H1 (cell line): ENCODE results near the gene PPARD.

Experiments
- CTCF ChIP-seq, 3 experiments: IDR thresholded peaks; 1 replicate in 2 of 3; 2 replicates in 1 of 3; pipeline versions ENCODE4 v1.5.1 to v1.6.1; 2011; ENCODE audit warnings: low read length in 3 of 3, mild to moderate bottlenecking in 3 of 3, inconsistent platforms in 2 of 3, low read depth in 1 of 3, moderate library complexity in 1 of 3; ENCODE audit not compliant: insufficient read depth in 1 of 3; ENCODE audit errors: control extremely low read depth in 1 of 3
- EZH2 ChIP-seq: fragments of 200-600 bp; sonication (generic); IDR thresholded peaks from 2 replicates; pipeline ENCODE4 v1.7.1; 2012; ENCODE audit warnings: low read depth, mild to moderate bottlenecking, moderate library complexity, low read length, inconsistent platforms; ENCODE audit not compliant: severe bottlenecking
- FOSL1 ChIP-seq: IDR thresholded peaks from 2 replicates; pipeline ENCODE4 v1.6.1; 2011; ENCODE audit warnings: mild to moderate bottlenecking, low read depth, low read length, moderate library complexity; ENCODE audit not compliant: insufficient read depth
- PHF8 ChIP-seq: fragments of 200-600 bp; sonication (generic); conservative IDR thresholded peaks from 2 replicates; pipeline ENCODE4 v1.7.1; 2012; ENCODE audit warnings: low read depth, mild to moderate bottlenecking, inconsistent platforms, low read length, moderate library complexity
- POLR2A ChIP-seq, 2 experiments: IDR thresholded peaks; 1 replicate in 1 of 2; 2 replicates in 1 of 2; pipeline ENCODE4 v1.6.1; 2011; ENCODE audit warnings: low read depth in 2 of 2, low read length in 2 of 2, mild to moderate bottlenecking in 2 of 2; ENCODE audit errors: control extremely low read depth in 1 of 2
- POLR2AphosphoS5 ChIP-seq: IDR thresholded peaks from 2 replicates; pipeline ENCODE4 v1.6.1; 2011; ENCODE audit warnings: low read depth, low read length
- RFX5 ChIP-seq: IDR thresholded peaks from 2 replicates; pipeline ENCODE4 v1.6.1; 2011; ENCODE audit warnings: low read depth, low read length, improper control_type of control experiment, borderline replicate concordance
- SIX5 ChIP-seq: IDR thresholded peaks from 2 replicates; pipeline ENCODE4 v1.6.1; 2011; ENCODE audit warnings: mild to moderate bottlenecking, low read depth, low read length
- TAF1 ChIP-seq: IDR thresholded peaks from 2 replicates; pipeline ENCODE4 v1.6.1; 2011; ENCODE audit warnings: mild to moderate bottlenecking, low read depth, low read length
- USF2 ChIP-seq: IDR thresholded peaks from 2 replicates; pipeline ENCODE4 v1.6.1; 2011; ENCODE audit warnings: low read length, improper control_type of control experiment

- TF ChIP-seq POLR2A (IDR thresholded peaks at IDR 0.05; ENCODE audit: control extremely low read depth in 1 of 2, low read depth in 2 of 2, low read length in 2 of 2) (peak in 1 of 2 experiments; percentile 46; a peak in 1 of 3 replicates), TAF1 (no peak), USF2 (no peak), FOSL1 (no peak), CTCF (IDR thresholded peaks at IDR 0.05; ENCODE audit: control extremely low read depth in 1 of 3, insufficient read depth in 1 of 3, low read depth in 1 of 3, low read length in 3 of 3) (no peak), POLR2AphosphoS5 (0 out of 2 replicates have a peak, but pooled peaks have one; percentile 56), SIX5 (no peak), EZH2 (no peak), PHF8 (no peak), RFX5 (no peak)
Measured at GRCh38 chr6:35476004-35476403, 133.6 kb downstream of the PPARD start.
